ENCODE data around the gene OTOG. TPM values are rescaled to one million over a fixed set of nuclear protein-coding genes. Genes with fewer than 3 reads are reported as not detected.

The OTOG gene
- total and polyA plus RNA-seq, 7 donors: under 0.01 TPM; not detected in 5

DNA sequence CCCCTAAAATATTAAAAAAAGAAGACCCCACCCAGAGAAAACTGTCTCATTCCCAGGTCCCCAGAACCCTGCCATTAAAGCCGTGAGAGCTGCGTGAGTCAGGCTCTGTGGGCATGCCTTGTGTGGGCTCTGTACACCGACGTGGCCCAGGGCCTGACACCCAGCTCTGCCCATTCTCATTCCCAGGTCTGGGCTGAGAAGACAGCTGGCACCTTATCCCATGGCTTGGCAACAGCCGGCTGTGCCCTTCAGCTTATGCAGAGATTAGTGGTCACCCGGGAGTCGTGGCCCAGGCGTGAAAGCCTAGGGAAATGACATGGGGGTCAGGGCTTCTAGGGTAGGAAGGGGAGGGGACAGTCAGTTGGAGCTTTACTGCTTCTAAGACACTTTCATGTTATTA lies 31.9 kb downstream of the OTOG start:
- Histone ChIP-seq H3K4me3 (no peak overlapping the region), H3K27me3 (no peaks in the 10 kb centered on the region), H3K9me3 (no peaks in the 10 kb centered on the region), H3K27ac (no peak overlapping the region), H3K4me1 (no peaks in the 10 kb centered on the region), H3K36me3 (no peaks in the 10 kb centered on the region)
- intact Hi-C loops (cut with DNase I): no loop called here
- WGBS, 2 donors: 88 to 90% methylated on average over 8 of the region's 8 CpGs
- peak; percentile 51 for DNase-seq
- no peak for TF ChIP-seq POLR2AphosphoS5 (IDR thresholded peaks at IDR 0.05)
- TF ChIP-seq, protein P1, sequence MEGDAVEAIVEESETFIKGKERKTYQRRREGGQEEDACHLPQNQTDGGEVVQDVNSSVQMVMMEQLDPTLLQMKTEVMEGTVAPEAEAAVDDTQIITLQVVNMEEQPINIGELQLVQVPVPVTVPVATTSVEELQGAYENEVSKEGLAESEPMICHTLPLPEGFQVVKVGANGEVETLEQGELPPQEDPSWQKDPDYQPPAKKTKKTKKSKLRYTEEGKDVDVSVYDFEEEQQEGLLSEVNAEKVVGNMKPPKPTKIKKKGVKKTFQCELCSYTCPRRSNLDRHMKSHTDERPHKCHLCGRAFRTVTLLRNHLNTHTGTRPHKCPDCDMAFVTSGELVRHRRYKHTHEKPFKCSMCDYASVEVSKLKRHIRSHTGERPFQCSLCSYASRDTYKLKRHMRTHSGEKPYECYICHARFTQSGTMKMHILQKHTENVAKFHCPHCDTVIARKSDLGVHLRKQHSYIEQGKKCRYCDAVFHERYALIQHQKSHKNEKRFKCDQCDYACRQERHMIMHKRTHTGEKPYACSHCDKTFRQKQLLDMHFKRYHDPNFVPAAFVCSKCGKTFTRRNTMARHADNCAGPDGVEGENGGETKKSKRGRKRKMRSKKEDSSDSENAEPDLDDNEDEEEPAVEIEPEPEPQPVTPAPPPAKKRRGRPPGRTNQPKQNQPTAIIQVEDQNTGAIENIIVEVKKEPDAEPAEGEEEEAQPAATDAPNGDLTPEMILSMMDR (IDR thresholded peaks at IDR 0.05): no peak
- TF ChIP-seq EP300 (IDR thresholded peaks at IDR 0.05): no peak
- no peak for TF ChIP-seq POLR2A (IDR thresholded peaks at IDR 0.05)

DNA sequence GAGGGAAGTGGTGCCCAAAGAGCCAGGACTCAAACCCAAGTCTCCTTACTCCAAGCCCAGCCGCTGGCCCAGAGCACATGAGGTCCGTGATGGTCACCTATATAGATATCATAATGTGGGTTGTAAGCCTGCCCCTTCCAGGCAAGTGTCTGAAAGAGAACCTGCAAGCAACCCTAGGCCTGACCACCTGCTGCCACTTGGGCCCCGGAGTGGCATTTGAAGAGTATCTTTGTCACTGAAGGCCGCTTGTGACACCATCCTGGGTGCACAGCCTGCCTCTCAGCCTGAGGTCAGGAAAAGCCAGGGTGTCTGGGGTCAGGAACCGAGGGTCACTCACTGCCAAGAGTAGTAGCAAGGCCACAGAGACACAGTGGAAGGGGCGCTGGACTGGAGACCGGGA lies 32.4 kb downstream of the OTOG start:
- DNase-seq: no peak
- Histone ChIP-seq H3K27ac (no peak overlapping the region), H3K9me3 (no peaks in the 10 kb centered on the region), H3K27me3 (no peaks in the 10 kb centered on the region), H3K4me3 (no peak overlapping the region), H3K36me3 (no peaks in the 10 kb centered on the region), H3K4me1 (no peaks in the 10 kb centered on the region)
- TF ChIP-seq, protein P1 (IDR thresholded peaks at IDR 0.05): no peak
- TF ChIP-seq POLR2AphosphoS5 (IDR thresholded peaks at IDR 0.05): no peak
- 90 to 91% methylated on average over 7 of the region's 7 CpGs for WGBS, 2 donors
- intact Hi-C loops (cut with DNase I): no loop called here

DNA sequence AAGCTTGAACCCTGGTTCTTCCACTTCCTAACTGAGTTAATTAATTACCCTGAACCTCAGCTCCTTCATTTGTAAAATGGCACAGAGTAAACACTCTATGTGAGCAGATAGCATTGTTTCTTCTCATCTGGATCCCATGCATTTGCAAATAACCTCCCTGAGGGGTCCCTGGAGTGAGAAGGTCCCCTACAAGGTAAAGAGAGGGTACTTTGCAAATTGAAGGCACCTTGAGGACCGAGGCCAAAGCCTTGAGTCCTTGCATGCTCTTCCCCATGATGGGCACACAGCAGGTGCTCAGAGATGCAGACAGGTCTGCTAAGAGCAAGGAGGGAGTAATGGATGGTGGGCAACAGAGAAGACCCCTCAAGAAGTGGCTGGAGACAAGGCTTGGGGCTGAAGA lies 33.2 kb downstream of the OTOG start:
- intact Hi-C loops (cut with DNase I): no loop called here
- 52 to 74% methylated on average over 1 of the region's 1 CpG for WGBS, 2 donors
- no peak overlapping the region for H3K4me3 ChIP-seq
- TF ChIP-seq, protein P1 (IDR thresholded peaks at IDR 0.05): no peak
- TF ChIP-seq EP300 (IDR thresholded peaks at IDR 0.05): no peak
- no peak for TF ChIP-seq POLR2A (IDR thresholded peaks at IDR 0.05)
- no peak for TF ChIP-seq POLR2AphosphoS5 (IDR thresholded peaks at IDR 0.05)
- H3K9me3 ChIP-seq: no peaks in the 10 kb centered on the region
- H3K4me1 ChIP-seq: no peaks in the 10 kb centered on the region
- H3K27ac ChIP-seq: no peak overlapping the region
- H3K27me3 ChIP-seq: no peaks in the 10 kb centered on the region
- H3K36me3 ChIP-seq: no peaks in the 10 kb centered on the region
- no peak for DNase-seq

DNA sequence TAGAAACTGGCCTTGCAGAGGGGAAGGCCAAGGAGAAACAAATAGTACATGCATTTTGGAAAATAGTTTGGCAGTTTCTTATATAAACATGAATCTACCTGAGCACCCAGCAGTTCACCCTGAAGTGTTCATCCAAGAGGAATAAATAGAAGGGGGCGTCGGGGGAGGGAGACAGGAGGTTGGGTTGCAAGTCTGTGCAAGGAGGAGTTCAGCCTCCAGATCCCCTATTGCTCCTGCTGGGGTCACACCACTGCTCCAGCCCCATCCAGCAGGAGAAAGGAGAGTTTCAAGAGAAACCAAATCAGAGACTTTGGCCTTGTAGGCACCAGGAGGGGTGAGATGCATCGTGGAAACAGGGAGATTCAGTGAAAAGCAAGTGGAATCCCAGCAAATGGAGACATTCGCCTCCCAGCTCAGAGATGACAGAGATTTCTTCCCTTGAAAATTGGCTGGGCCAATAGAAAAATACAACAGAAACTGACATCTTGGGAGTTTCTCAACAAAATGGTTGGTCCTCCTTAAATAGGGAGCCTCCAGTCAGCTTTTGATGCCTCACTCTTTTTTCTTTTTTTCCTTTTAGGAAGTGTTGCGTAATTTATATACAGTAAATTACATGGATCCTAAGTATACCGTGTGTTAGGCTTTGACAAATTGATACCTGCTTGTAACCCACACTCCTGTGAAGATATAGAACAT lies 34.1 kb downstream of the OTOG start:
- H3K27ac ChIP-seq: no peak overlapping the region
- H3K4me3 ChIP-seq: no peak overlapping the region
- no peaks in the 10 kb centered on the region for H3K27me3 ChIP-seq
- WGBS, 2 donors: 76 to 79% methylated on average over 6 of the region's 6 CpGs
- no peak for DNase-seq
- TF ChIP-seq EP300 (IDR thresholded peaks at IDR 0.05) (no peak), POLR2AphosphoS5 (IDR thresholded peaks at IDR 0.05) (no peak), POLR2A (IDR thresholded peaks at IDR 0.05) (no peak)
- TF ChIP-seq, protein P1 (IDR thresholded peaks at IDR 0.05): no peak
- intact Hi-C loops (cut with DNase I): no loop called here
- no peaks in the 10 kb centered on the region for H3K4me1 ChIP-seq
- no peaks in the 10 kb centered on the region for H3K9me3 ChIP-seq
- H3K36me3 ChIP-seq: no peaks in the 10 kb centered on the region

DNA sequence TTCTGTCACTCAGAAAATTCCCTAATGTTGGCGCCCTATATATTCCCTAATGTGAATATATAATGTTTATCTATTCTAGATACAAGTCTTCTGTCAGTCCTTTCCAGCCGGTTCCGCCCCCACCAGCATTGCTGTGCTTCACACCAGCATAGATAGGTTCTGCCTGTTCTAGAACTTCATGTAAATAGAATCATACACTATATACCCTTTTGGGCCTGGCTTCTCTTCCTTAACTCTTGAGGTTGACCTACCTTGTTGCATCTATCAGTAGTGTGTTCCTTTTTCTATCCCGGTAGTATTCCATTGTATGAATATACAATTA lies 34.6 kb downstream of the OTOG start:
- 94 to 96% methylated on average over 4 of the region's 4 CpGs for WGBS, 2 donors
- H3K4me1 ChIP-seq: no peaks in the 10 kb centered on the region
- H3K27ac ChIP-seq: no peak overlapping the region
- no peaks in the 10 kb centered on the region for H3K9me3 ChIP-seq
- H3K27me3 ChIP-seq: no peaks in the 10 kb centered on the region
- intact Hi-C loops (cut with DNase I): no loop called here
- no peak for TF ChIP-seq POLR2A (IDR thresholded peaks at IDR 0.05)
- TF ChIP-seq EP300 (IDR thresholded peaks at IDR 0.05): no peak
- no peak for TF ChIP-seq POLR2AphosphoS5 (IDR thresholded peaks at IDR 0.05)
- TF ChIP-seq, protein P1 (IDR thresholded peaks at IDR 0.05): no peak
- no peak overlapping the region for H3K4me3 ChIP-seq
- no peak for DNase-seq
- no peaks in the 10 kb centered on the region for H3K36me3 ChIP-seq
